ENCODE data around the gene RAVER1. TPM values are rescaled to one million over a fixed set of nuclear protein-coding genes. Genes with fewer than 3 reads are reported as not detected.

RAVER1 gene
- total and polyA plus RNA-seq, 2 of the 13 experiments (the other 11 are each of a cell fraction or from before 2014, with no cell fraction given), result 3.6 to 7.9 TPM

GRCh38 chr19:10334588-10335351 lies 1.4 kb upstream of the RAVER1 start (continued):
- no peak for TF ChIP-seq JUNB (CRISPR knock-in tag; IDR thresholded peaks at IDR 0.05; ENCODE audit: borderline replicate concordance)
- TF ChIP-seq HOXA5 (CRISPR knock-in tag; IDR thresholded peaks at IDR 0.05), result no peak
- TF ChIP-seq ZNF501 (CRISPR knock-in tag; IDR thresholded peaks at IDR 0.05), result no peak; the same call in 1 of the 2 replicates
- TF ChIP-seq SATB2 (CRISPR knock-in tag; IDR thresholded peaks at IDR 0.05), result no peak
- TF ChIP-seq PLRG1 (conservative IDR thresholded peaks at IDR 0.05), result no peak
- TF ChIP-seq HNRNPL (IDR thresholded peaks at IDR 0.05; ENCODE audit: low read depth, low read length), result no peak
- no peak for TF ChIP-seq DNMT3B (CRISPR knock-in tag; conservative IDR thresholded peaks at IDR 0.05)
- no peak for TF ChIP-seq NFKBIZ (CRISPR knock-in tag; IDR thresholded peaks at IDR 0.05)
- no peak for TF ChIP-seq ATF4 (CRISPR knock-in tag; IDR thresholded peaks at IDR 0.05)
- no peak for TF ChIP-seq IRF1 (CRISPR knock-in tag; IDR thresholded peaks at IDR 0.05; ENCODE audit: low read depth)
- TF ChIP-seq ZNF292 (CRISPR knock-in tag; IDR thresholded peaks at IDR 0.05; ENCODE audit: borderline replicate concordance, low read depth), result no peak; the same call in 1 of the 2 replicates
- TF ChIP-seq ZNF225 (CRISPR knock-in tag; IDR thresholded peaks at IDR 0.05), result peak; percentile 57; the same call in 1 of the 2 replicates
- TF ChIP-seq PAX8 (CRISPR knock-in tag; IDR thresholded peaks at IDR 0.05; ENCODE audit: borderline replicate concordance), result no peak
- peak; percentile 50; the same call in 1 of the 2 replicates for TF ChIP-seq FOXJ3 (CRISPR knock-in tag; IDR thresholded peaks at IDR 0.05; ENCODE audit: borderline replicate concordance)
- no peak for TF ChIP-seq ZNF280B (CRISPR knock-in tag; IDR thresholded peaks at IDR 0.05; ENCODE audit: borderline replicate concordance)
- TF ChIP-seq ARNT2 (CRISPR knock-in tag; IDR thresholded peaks at IDR 0.05; ENCODE audit: low read depth), result no peak
- peak; percentile 61; the same call in 1 of the 2 replicates for TF ChIP-seq ZFP90 (CRISPR knock-in tag; IDR thresholded peaks at IDR 0.05; ENCODE audit: borderline replicate concordance)
- no peak for TF ChIP-seq PTBP1 (IDR thresholded peaks at IDR 0.05; ENCODE audit: low read depth, low read length, poor library complexity, severe bottlenecking)
- no peak for TF ChIP-seq ZNF230 (CRISPR knock-in tag; IDR thresholded peaks at IDR 0.05)
- TF ChIP-seq HNF1B (CRISPR knock-in tag; IDR thresholded peaks at IDR 0.05), result peak; percentile 36; the same call in 1 of the 2 replicates

Data from HepG2 (cell line).